Skeletal muscle tissue (tissue), 4 donors: Measurements from ENCODE around the gene THSD4. TPM values are rescaled to one million over a fixed set of nuclear protein-coding genes. Genes with fewer than 3 reads are reported as not detected.

Experiments
- H3K27ac ChIP-seq: one replicate; pipeline ENCODE4 v1.7.0; 2013; ENCODE audit warnings: mild to moderate bottlenecking, low read depth, low read length, inconsistent platforms
- H3K27me3 ChIP-seq, 3 donors: one replicate each; pipeline ENCODE4 v1.7.0; 2013; ENCODE audit warnings: low read length in 3 of 3; ENCODE audit not compliant: control insufficient read depth in 3 of 3, insufficient read depth in 3 of 3
- H3K36me3 ChIP-seq, 3 donors: one replicate each; pipeline ENCODE4 v1.7.0; 2013; ENCODE audit warnings: low read length in 3 of 3; ENCODE audit not compliant: control insufficient read depth in 3 of 3, insufficient read depth in 3 of 3
- H3K4me1 ChIP-seq, 3 donors: one replicate each; pipeline ENCODE4 v1.7.0; 2013; ENCODE audit warnings: low read length in 3 of 3, mild to moderate bottlenecking in 3 of 3; ENCODE audit not compliant: control insufficient read depth in 3 of 3, insufficient read depth in 3 of 3
- H3K4me3 ChIP-seq, 3 donors: one replicate each; pipeline ENCODE4 v1.7.0; 2013; ENCODE audit warnings: low read length in 3 of 3
- H3K9ac ChIP-seq, 3 donors: one replicate each; pipeline ENCODE4 v1.7.0; 2013; ENCODE audit warnings: low read length in 3 of 3, mild to moderate bottlenecking in 3 of 3, moderate library complexity in 2 of 3, low read depth in 1 of 3
- H3K9me3 ChIP-seq, 3 donors: one replicate each; pipeline ENCODE4 v1.7.0; 2013; ENCODE audit warnings: low read length in 3 of 3; ENCODE audit not compliant: control insufficient read depth in 3 of 3
- total RNA-seq: library from RNA; depleted of rRNA; stranded (reverse); fragments of >200 nt; gene quantifications from one replicate; pipeline ENCODE4 v1.2.3, GENCODE V29; 2014
- donor health status: Osteomylitis.

THSD4 gene
- total RNA-seq, 1 donor from 2014 or later = 15.7 TPM

- Histone ChIP-seq H3K4me3 (no peak overlapping the region), H3K36me3 (no peaks in the 10 kb centered on the region), H3K27me3 (no peaks in the 10 kb centered on the region), H3K27ac (no peak overlapping the region), H3K4me1 (no peaks in the 10 kb centered on the region), H3K9me3 (no peaks in the 10 kb centered on the region), H3K9ac (no peak overlapping the region)
Measured at GRCh38 chr15:71109130-71109529, 6.1 kb upstream of the THSD4 start.

DNA sequence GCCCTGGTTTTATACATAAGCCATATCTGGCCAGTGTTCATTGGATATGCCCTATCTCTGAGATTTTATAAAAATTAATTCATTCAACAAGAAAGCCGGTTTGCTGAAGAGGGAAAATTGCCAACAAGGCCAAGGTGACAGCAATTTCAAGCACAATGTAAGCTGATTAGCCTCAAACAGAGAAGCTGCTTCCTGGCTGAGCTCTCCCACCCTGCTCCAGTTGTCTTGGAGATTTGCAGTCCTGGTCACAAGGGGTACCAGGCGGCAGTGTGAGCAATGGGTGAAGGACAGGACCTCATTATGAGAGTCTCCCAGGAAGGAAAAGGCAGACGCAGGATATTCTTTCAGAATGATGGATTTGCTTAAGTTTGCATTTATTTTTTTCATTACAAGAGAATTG is 5.4 kb upstream of the THSD4 start:
- Histone ChIP-seq H3K4me1 (no peaks in the 10 kb centered on the region), H3K4me3 (no peak overlapping the region), H3K27me3 (no peaks in the 10 kb centered on the region), H3K9ac (no peak overlapping the region), H3K36me3 (no peaks in the 10 kb centered on the region), H3K9me3 (no peaks in the 10 kb centered on the region), H3K27ac (no peak overlapping the region)

- no peak overlapping the region for H3K9ac ChIP-seq
- no peak overlapping the region for H3K27ac ChIP-seq
- no peaks in the 10 kb centered on the region for H3K4me1 ChIP-seq
- H3K9me3 ChIP-seq = no peaks in the 10 kb centered on the region
- no peaks in the 10 kb centered on the region for H3K36me3 ChIP-seq
- H3K4me3 ChIP-seq = no peak overlapping the region
- no peaks in the 10 kb centered on the region for H3K27me3 ChIP-seq
Measured at GRCh38 chr15:71110405-71111180, 4.7 kb upstream of the THSD4 start.

- no peak overlapping the region for H3K9ac ChIP-seq
- H3K9me3 ChIP-seq = no peaks in the 10 kb centered on the region
- H3K4me1 ChIP-seq = peaks cover 3 to 5% (median 3%) of the 10 kb centered on the region in 3 donors
- H3K27ac ChIP-seq = no peak overlapping the region
- H3K4me3 ChIP-seq = no peak overlapping the region
- no peaks in the 10 kb centered on the region for H3K27me3 ChIP-seq
- no peaks in the 10 kb centered on the region for H3K36me3 ChIP-seq
Measured at GRCh38 chr15:71111181-71111565, 4.1 kb upstream of the THSD4 start.

DNA sequence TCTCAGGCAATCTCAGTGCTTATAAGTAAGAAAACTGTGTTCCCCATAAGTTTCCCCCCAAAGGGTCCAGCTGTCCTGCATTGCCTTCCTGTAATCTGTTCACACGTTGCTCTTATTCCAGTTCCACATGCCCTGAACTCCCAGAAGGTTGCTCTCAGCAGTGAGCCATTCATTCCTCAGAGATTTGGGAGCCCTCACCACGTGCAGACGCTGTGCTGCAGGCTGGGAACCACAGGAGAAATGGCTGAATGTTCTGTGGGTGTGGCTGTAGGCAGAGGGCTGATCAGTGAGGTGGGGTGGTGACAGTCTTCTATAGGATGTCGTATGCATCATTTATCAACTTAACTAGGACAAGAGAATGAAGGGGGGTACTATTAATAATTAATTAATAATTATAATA is 3.3 kb upstream of the THSD4 start:
- Histone ChIP-seq H3K27ac (no peak overlapping the region), H3K36me3 (no peaks in the 10 kb centered on the region), H3K27me3 (no peaks in the 10 kb centered on the region), H3K4me3 (no peak overlapping the region), H3K9ac (no peak overlapping the region), H3K4me1 (peaks cover 9 to 12% (median 10%) of the 10 kb centered on the region in 3 donors), H3K9me3 (no peaks in the 10 kb centered on the region)

GRCh38 chr15:71112429-71112828 is 2.8 kb upstream of the THSD4 start:
- Histone ChIP-seq H3K4me1 (peaks cover 9 to 13% (median 13%) of the 10 kb centered on the region in 3 donors), H3K27ac (no peak overlapping the region), H3K9ac (no peak overlapping the region), H3K27me3 (no peaks in the 10 kb centered on the region), H3K36me3 (no peaks in the 10 kb centered on the region), H3K9me3 (no peaks in the 10 kb centered on the region), H3K4me3 (no peak overlapping the region)

GRCh38 chr15:71114066-71114680 is 1.1 kb upstream of the THSD4 start:
- H3K4me1 ChIP-seq = peaks cover 9 to 13% (median 13%) of the 10 kb centered on the region in 3 donors
- H3K27me3 ChIP-seq = no peaks in the 10 kb centered on the region
- no peak overlapping the region for H3K9ac ChIP-seq
- H3K4me3 ChIP-seq = no peak overlapping the region
- no peaks in the 10 kb centered on the region for H3K9me3 ChIP-seq
- H3K36me3 ChIP-seq = no peaks in the 10 kb centered on the region
- no peak overlapping the region for H3K27ac ChIP-seq

DNA sequence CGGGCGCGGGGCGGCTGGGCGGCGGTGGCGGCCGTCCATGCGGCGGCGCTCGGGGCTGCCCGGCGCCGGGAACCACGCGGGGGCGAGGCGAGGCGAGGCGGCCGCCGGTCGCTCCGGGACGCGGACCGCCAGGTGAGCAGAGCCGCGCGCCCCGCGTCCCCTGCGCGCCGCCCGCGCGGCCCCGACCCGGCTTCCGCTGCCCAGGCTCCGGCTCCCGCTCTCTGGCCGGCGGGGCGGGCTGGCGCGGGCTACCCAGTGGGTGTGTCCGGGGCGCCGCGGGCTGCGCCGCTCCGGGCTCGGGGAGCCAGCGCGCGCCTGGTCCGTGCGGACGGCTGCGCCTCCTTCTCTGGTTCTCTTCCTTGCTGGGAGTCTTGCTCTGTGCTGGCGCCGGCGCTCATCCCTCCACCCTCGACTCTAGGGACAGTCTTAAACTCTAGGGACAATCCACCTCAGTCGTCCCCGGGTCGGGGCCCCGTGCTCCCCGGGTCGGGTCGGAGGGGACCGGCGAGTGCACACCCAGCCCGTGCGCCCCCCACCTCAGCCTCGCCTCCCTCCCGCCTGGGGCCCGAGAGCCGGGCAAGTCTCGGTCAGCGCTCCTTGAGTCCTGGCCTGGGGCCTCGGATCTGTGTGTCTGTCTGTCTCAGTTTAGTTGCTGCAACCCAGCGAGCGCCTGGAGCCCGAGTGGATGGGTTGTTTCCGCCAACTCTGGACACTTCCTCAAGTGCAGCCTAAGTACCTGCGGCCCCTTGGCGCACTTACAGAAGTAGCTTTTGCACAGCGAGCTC is 488 bp downstream of the THSD4 start:
- no peaks in the 10 kb centered on the region for H3K9me3 ChIP-seq
- H3K4me3 ChIP-seq = peak overlapping the region; percentile 65 to 78 (median 77)
- H3K27me3 ChIP-seq = no peaks in the 10 kb centered on the region
- H3K36me3 ChIP-seq = no peaks in the 10 kb centered on the region
- no peak overlapping the region for H3K27ac ChIP-seq
- peak overlapping the region; percentile 33 to 81 (median 64) for H3K9ac ChIP-seq
- H3K4me1 ChIP-seq = peaks cover 9 to 16% (median 13%) of the 10 kb centered on the region in 3 donors

DNA sequence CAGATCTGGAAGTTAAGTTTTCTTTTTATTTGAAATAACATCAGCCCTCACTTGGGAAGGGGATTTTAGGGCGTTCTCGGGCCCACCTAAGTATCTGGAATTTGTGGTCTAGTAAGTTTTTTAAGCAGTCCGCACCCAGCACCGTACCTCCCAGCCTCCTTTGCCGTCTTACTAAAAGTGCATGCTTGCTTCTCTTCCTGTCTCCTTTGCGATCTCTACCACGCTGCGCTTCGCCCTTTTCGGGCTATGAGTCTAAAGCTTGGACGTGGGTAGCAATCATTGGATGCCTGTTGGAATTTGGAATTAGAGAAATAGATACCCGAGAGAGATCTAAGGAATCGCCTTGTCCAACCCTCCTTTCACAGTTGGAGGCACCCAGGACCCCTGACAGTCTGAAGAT is 1.1 kb downstream of the THSD4 start:
- Histone ChIP-seq H3K36me3 (no peaks in the 10 kb centered on the region), H3K27me3 (no peaks in the 10 kb centered on the region), H3K4me1 (peaks cover 11 to 21% (median 15%) of the 10 kb centered on the region in 3 donors), H3K27ac (no peak overlapping the region), H3K9ac (peak overlapping the region; percentile 33 to 81 (median 48)), H3K4me3 (peak overlapping the region; percentile 65 to 78 (median 77)), H3K9me3 (no peaks in the 10 kb centered on the region)

GRCh38 chr15:71116942-71117341 is 1.7 kb downstream of the THSD4 start:
- Histone ChIP-seq H3K27ac (no peak overlapping the region), H3K27me3 (no peaks in the 10 kb centered on the region), H3K9ac (no peak overlapping the region), H3K4me1 (peaks cover 16 to 27% (median 20%) of the 10 kb centered on the region in 3 donors), H3K4me3 (no peak overlapping the region), H3K36me3 (no peaks in the 10 kb centered on the region), H3K9me3 (no peaks in the 10 kb centered on the region)
